ENCODE results near the gene ELFN1.

- TF ChIP-seq FOS (IDR thresholded peaks at IDR 0.05; ENCODE audit: borderline replicate concordance, insufficient read depth, low read length) (no peak), CTCF (IDR thresholded peaks at IDR 0.05; ENCODE audit: extremely low read depth in 1 of 2, insufficient read depth in 1 of 2, low read depth in 1 of 2, low read length in 2 of 2) (no peak), POLR2AphosphoS5 (IDR thresholded peaks at IDR 0.05; ENCODE audit: insufficient read depth, low read depth, low read length) (no peak), MAX (IDR thresholded peaks at IDR 0.05; ENCODE audit: insufficient read depth, insufficient read length) (no peak), POLR2A (IDR thresholded peaks at IDR 0.05; ENCODE audit: low read depth, low read length) (no peak), EZH2 (IDR thresholded peaks at IDR 0.05; ENCODE audit: borderline replicate concordance, low read depth, low read length, severe bottlenecking) (no peak), GATA2 (IDR thresholded peaks at IDR 0.05; ENCODE audit: insufficient read depth, insufficient read length, low read depth, low read length) (no peak), MYC (IDR thresholded peaks at IDR 0.05; ENCODE audit: low read depth, low read length) (no peak)
These were observed 85.9 kb downstream of the ELFN1 start for GRCh38 chr7:1755783-1756625.

Data from endothelial cell of umbilical vein (primary cell).